Gastroesophageal sphincter (tissue), 4 donors: ENCODE results near the gene TMEM258. TPM values are rescaled to one million over a fixed set of nuclear protein-coding genes. Genes with fewer than 3 reads are reported as not detected.

ENCODE experiments used
- ATAC-seq: fragments of 150-250 bp; one replicate; pipeline ENCODE4 v1.9.1; 2016; ENCODE audit warnings: mild to moderate bottlenecking, moderate library complexity
- H3K27ac ChIP-seq, 4 donors: fragments of 200-600 bp; sonication (generic) in 3 of 4; 1 replicate in 3 of 4; 2 replicates in 1 of 4; pipeline ENCODE4 v1.5.1; 2016 to 2019
- H3K27me3 ChIP-seq: fragments of 200-600 bp; sonication (generic); one replicate; pipeline ENCODE4 v1.5.1; 2019
- H3K36me3 ChIP-seq, 2 donors: fragments of 200-600 bp; sonication (generic); one replicate each; pipeline ENCODE4 v1.5.1; 2019; ENCODE audit warnings: control low read depth in 1 of 2
- H3K4me1 ChIP-seq, 3 donors: fragments of 200-600 bp; sonication (generic); 1 replicate in 2 of 3; 2 replicates in 1 of 3; pipeline ENCODE4 v1.5.1; 2016 to 2019; ENCODE audit warnings: control low read depth in 2 of 3
- H3K4me3 ChIP-seq, 2 donors: fragments of 200-600 bp; sonication (generic); one replicate each; pipeline ENCODE4 v1.5.1; 2019; ENCODE audit warnings: mild to moderate bottlenecking in 1 of 2, moderate library complexity in 1 of 2
- H3K9me3 ChIP-seq, 3 donors: fragments of 200-600 bp; sonication (generic); one replicate each; pipeline ENCODE4 v1.5.1; 2017 to 2019; ENCODE audit warnings: control low read depth in 2 of 3
- CTCF ChIP-seq, 4 experiments: fragments of 200-600 bp in 2 of 4; fragments of 450-650 bp in 2 of 4; sonication (generic) in 1 of 4; IDR thresholded peaks; one replicate each; pipeline ENCODE4 v1.5.1; 2017 to 2019; ENCODE audit warnings: antibody characterized with exemption in 4 of 4, mild to moderate bottlenecking in 2 of 4, moderate library complexity in 2 of 4
- EP300 ChIP-seq: sonication (generic); formaldehyde crosslinking; IDR thresholded peaks from one replicate; pipeline ENCODE4 v1.6.1; 2017; ENCODE audit warnings: antibody characterized with exemption, mild to moderate bottlenecking
- POLR2A ChIP-seq, 2 donors: fragments of 450-650 bp; IDR thresholded peaks; one replicate each; pipeline ENCODE4 v1.6.1; 2017; ENCODE audit warnings: antibody characterized with exemption in 2 of 2, mild to moderate bottlenecking in 2 of 2, moderate library complexity in 1 of 2
- POLR2AphosphoS5 ChIP-seq: sonication (generic); formaldehyde crosslinking; IDR thresholded peaks from one replicate; pipeline ENCODE4 v1.6.1; 2017; ENCODE audit warnings: antibody characterized with exemption
- WGBS, 2 donors: methylation state at CpG; one replicate each; pipeline ENCODE4 v1.1.5; 2018; ENCODE audit warnings: low coverage in 1 of 2; 5-methylcytosine and 5-hydroxymethylcytosine counted together
- total RNA-seq, 4 donors: library from RNA; depleted of rRNA; stranded (reverse); fragments of >200 nt; gene quantifications; one replicate each; pipeline ENCODE4 v1.1.0, GENCODE V29; 2016

TMEM258 gene
- total RNA-seq, 4 donors from 2014 or later: 31.4 to 36.7 (median 33.3) TPM

GRCh38 chr11:61814958-61815789 lies 22.8 kb upstream of the TMEM258 start:
- TF ChIP-seq POLR2A (IDR thresholded peaks at IDR 0.05): peak; percentile 97 to 98
- TF ChIP-seq CTCF (IDR thresholded peaks at IDR 0.05): peak in 1 of 4 experiments; percentile 16
- peak; percentile 99 for TF ChIP-seq POLR2AphosphoS5
- TF ChIP-seq EP300: no peak
- Histone ChIP-seq H3K4me1 (peaks cover 0 to 31% (median 2%) of the 10 kb centered on the region in 3 donors), H3K4me3 (peak overlapping the region; percentile 59 to 88), H3K9me3 (no peaks in the 10 kb centered on the region), H3K27ac (peak overlapping the region; percentile 91 to 98 (median 92)), H3K27me3 (no peaks in the 10 kb centered on the region), H3K36me3 (peaks cover 0 to 32% of the 10 kb centered on the region in 2 donors)
- WGBS, 2 donors: 0% methylated on average over 3 to 6 of the region's 66 CpGs
- peak; percentile 93 for ATAC-seq

- Histone ChIP-seq H3K9me3 (no peaks in the 10 kb centered on the region), H3K36me3 (peaks cover 0 to 40% of the 10 kb centered on the region in 2 donors), H3K4me3 (peak overlapping the region; percentile 59 to 88), H3K4me1 (peaks cover 0 to 31% (median 2%) of the 10 kb centered on the region in 3 donors), H3K27me3 (no peaks in the 10 kb centered on the region), H3K27ac (peak overlapping the region; percentile 91 to 98 (median 92))
- WGBS, 2 donors: 58 to 68% methylated on average over 13 to 15 of the region's 16 CpGs
- no peak for ATAC-seq
- TF ChIP-seq POLR2AphosphoS5 (no peak), POLR2A (IDR thresholded peaks at IDR 0.05) (no peak), CTCF (IDR thresholded peaks at IDR 0.05) (no peak), EP300 (no peak)
Observed at GRCh38 chr11:61814247-61814957, 22.0 kb upstream of the TMEM258 start.

GRCh38 chr11:61812736-61813411 lies 20.5 kb upstream of the TMEM258 start:
- H3K9me3 ChIP-seq: no peaks in the 10 kb centered on the region
- no peaks in the 10 kb centered on the region for H3K27me3 ChIP-seq
- H3K4me3 ChIP-seq: no peak overlapping the region
- 75 to 100% methylated on average over 1 to 2 of the region's 4 CpGs for WGBS, 2 donors
- H3K27ac ChIP-seq: no peak overlapping the region
- TF ChIP-seq EP300 (no peak), POLR2A (IDR thresholded peaks at IDR 0.05) (no peak), POLR2AphosphoS5 (no peak), CTCF (IDR thresholded peaks at IDR 0.05) (no peak)
- peaks cover 0 to 55% of the 10 kb centered on the region in 2 donors for H3K36me3 ChIP-seq
- peaks cover 0 to 30% (median 2%) of the 10 kb centered on the region in 3 donors for H3K4me1 ChIP-seq
- no peak for ATAC-seq

- 82 to 100% methylated on average over 2 of the region's 5 CpGs for WGBS, 2 donors
- H3K27ac ChIP-seq: no peak overlapping the region
- no peak overlapping the region for H3K4me3 ChIP-seq
- no peaks in the 10 kb centered on the region for H3K9me3 ChIP-seq
- TF ChIP-seq POLR2A (IDR thresholded peaks at IDR 0.05): no peak
- no peak for TF ChIP-seq EP300
- H3K36me3 ChIP-seq: peaks cover 0 to 66% of the 10 kb centered on the region in 2 donors
- peaks cover 0 to 20% (median 2%) of the 10 kb centered on the region in 3 donors for H3K4me1 ChIP-seq
- H3K27me3 ChIP-seq: no peaks in the 10 kb centered on the region
- no peak for ATAC-seq
Observed at GRCh38 chr11:61811831-61812230, 19.4 kb upstream of the TMEM258 start.

- Histone ChIP-seq H3K9me3 (no peaks in the 10 kb centered on the region), H3K27me3 (no peaks in the 10 kb centered on the region), H3K4me1 (peaks cover 0 to 10% (median 2%) of the 10 kb centered on the region in 3 donors), H3K4me3 (no peak overlapping the region), H3K27ac (no peak overlapping the region), H3K36me3 (peaks cover 0 to 75% of the 10 kb centered on the region in 2 donors)
- no peak for ATAC-seq
- WGBS, 2 donors: 50 to 96% methylated on average over 1 to 5 of the region's 8 CpGs
- TF ChIP-seq EP300: no peak
- TF ChIP-seq POLR2AphosphoS5: no peak
- no peak for TF ChIP-seq POLR2A (IDR thresholded peaks at IDR 0.05)
- TF ChIP-seq CTCF (IDR thresholded peaks at IDR 0.05): no peak
Observed at GRCh38 chr11:61810671-61811175, 18.3 kb upstream of the TMEM258 start.
